ENCODE measurements around the gene MEIOSIN. TPM values are rescaled to one million over a fixed set of nuclear protein-coding genes. Genes with fewer than 3 reads are reported as not detected.
A peak's percentile ranks its signal among the peaks of the same experiment; 100 is the strongest.

The MEIOSIN gene
- total and polyA plus RNA-seq, 2 of the 13 experiments (the other 11 are each of a cell fraction or from before 2014, with no cell fraction given), result not detected

DNA sequence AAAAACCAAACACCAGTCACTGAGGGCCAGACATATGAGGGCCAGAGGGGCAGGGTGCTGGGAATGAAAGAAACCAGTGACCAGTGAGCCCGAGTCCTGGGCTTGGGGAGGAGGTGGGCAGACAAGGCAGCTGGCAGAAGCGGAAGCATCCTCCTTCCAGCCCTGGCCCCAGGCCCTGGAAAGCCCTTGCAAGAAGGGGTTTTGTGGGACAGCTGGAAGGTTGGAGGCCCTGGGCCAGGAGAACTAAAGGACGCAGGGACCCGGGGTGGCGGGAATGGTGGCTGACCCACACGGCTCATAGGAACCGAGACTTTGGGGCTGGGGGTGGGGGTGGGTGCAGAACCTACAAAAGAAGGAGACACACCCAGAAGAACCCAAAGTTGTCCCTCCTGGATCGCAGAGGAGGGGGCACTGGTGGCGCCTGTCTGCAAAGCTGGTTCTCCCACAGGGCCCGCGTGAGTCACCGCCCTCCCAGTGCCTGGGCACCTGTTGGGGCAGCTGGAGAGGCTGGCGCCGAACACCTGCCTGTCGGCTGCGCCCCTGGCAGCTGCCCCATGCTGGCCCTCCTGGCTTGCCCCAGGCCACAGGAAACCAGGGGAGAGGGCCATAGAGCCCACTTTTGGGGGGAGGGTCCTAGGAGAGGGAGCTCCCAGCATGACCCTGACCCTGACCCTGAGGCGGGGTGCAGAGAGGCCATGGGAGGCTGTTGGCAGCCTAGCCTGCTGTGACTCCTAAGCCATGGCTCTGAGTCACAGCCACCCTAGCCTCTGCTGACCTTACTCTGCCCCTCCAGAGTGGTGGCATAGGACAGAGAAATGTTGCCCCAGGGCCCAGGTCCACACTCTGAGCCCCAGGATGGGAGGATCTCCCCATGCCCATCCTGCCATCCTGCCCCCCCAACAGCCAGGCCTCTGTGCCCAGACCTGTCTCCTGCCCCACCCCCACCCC lies 48.2 kb downstream of the MEIOSIN start (continued):
- TF ChIP-seq MTA1 (CRISPR knock-in tag; IDR thresholded peaks at IDR 0.05; ENCODE audit: borderline replicate concordance) (0 out of 2 replicates have a peak, but pooled peaks have one; percentile 11), EHMT2 (IDR thresholded peaks at IDR 0.05; ENCODE audit: borderline replicate concordance, low read depth, low read length) (no peak), ZNF570 (CRISPR knock-in tag; IDR thresholded peaks at IDR 0.05; ENCODE audit: borderline replicate concordance) (no peak), ZNF607 (CRISPR knock-in tag; IDR thresholded peaks at IDR 0.05; ENCODE audit: borderline replicate concordance) (no peak), ZSCAN20 (CRISPR knock-in tag; IDR thresholded peaks at IDR 0.05; ENCODE audit: borderline replicate concordance) (no peak), HCFC1 (IDR thresholded peaks at IDR 0.05; ENCODE audit: low read depth, low read length) (no peak), ZSCAN22 (CRISPR knock-in tag; IDR thresholded peaks at IDR 0.05) (no peak), ZIK1 (CRISPR knock-in tag; IDR thresholded peaks at IDR 0.05; ENCODE audit: borderline replicate concordance, low read depth) (no peak), ZNF12 (CRISPR knock-in tag; IDR thresholded peaks at IDR 0.05) (no peak), ZNF691 (CRISPR knock-in tag; IDR thresholded peaks at IDR 0.05; ENCODE audit: borderline replicate concordance, low read depth) (no peak), MTF1 (CRISPR knock-in tag; IDR thresholded peaks at IDR 0.05) (no peak), FOSL2 (CRISPR knock-in tag; IDR thresholded peaks at IDR 0.05) (peak; percentile 51), MAZ (IDR thresholded peaks at IDR 0.05; ENCODE audit: borderline replicate concordance, low read depth, low read length) (no peak), MAZ (CRISPR knock-in tag; IDR thresholded peaks at IDR 0.05; ENCODE audit: low read depth) (0 out of 2 replicates have a peak, but pooled peaks have one; percentile 31)
- TF ChIP-seq, protein P1, sequence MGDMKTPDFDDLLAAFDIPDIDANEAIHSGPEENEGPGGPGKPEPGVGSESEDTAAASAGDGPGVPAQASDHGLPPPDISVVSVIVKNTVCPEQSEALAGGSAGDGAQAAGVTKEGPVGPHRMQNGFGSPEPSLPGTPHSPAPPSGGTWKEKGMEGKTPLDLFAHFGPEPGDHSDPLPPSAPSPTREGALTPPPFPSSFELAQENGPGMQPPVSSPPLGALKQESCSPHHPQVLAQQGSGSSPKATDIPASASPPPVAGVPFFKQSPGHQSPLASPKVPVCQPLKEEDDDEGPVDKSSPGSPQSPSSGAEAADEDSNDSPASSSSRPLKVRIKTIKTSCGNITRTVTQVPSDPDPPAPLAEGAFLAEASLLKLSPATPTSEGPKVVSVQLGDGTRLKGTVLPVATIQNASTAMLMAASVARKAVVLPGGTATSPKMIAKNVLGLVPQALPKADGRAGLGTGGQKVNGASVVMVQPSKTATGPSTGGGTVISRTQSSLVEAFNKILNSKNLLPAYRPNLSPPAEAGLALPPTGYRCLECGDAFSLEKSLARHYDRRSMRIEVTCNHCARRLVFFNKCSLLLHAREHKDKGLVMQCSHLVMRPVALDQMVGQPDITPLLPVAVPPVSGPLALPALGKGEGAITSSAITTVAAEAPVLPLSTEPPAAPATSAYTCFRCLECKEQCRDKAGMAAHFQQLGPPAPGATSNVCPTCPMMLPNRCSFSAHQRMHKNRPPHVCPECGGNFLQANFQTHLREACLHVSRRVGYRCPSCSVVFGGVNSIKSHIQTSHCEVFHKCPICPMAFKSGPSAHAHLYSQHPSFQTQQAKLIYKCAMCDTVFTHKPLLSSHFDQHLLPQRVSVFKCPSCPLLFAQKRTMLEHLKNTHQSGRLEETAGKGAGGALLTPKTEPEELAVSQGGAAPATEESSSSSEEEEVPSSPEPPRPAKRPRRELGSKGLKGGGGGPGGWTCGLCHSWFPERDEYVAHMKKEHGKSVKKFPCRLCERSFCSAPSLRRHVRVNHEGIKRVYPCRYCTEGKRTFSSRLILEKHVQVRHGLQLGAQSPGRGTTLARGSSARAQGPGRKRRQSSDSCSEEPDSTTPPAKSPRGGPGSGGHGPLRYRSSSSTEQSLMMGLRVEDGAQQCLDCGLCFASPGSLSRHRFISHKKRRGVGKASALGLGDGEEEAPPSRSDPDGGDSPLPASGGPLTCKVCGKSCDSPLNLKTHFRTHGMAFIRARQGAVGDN (CRISPR knock-in tag; IDR thresholded peaks at IDR 0.05), result peak; percentile 45; the same call in 1 of the 2 replicates
- TF ChIP-seq, protein P2, sequence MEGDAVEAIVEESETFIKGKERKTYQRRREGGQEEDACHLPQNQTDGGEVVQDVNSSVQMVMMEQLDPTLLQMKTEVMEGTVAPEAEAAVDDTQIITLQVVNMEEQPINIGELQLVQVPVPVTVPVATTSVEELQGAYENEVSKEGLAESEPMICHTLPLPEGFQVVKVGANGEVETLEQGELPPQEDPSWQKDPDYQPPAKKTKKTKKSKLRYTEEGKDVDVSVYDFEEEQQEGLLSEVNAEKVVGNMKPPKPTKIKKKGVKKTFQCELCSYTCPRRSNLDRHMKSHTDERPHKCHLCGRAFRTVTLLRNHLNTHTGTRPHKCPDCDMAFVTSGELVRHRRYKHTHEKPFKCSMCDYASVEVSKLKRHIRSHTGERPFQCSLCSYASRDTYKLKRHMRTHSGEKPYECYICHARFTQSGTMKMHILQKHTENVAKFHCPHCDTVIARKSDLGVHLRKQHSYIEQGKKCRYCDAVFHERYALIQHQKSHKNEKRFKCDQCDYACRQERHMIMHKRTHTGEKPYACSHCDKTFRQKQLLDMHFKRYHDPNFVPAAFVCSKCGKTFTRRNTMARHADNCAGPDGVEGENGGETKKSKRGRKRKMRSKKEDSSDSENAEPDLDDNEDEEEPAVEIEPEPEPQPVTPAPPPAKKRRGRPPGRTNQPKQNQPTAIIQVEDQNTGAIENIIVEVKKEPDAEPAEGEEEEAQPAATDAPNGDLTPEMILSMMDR (CRISPR knock-in tag; IDR thresholded peaks at IDR 0.05), result 0 out of 2 replicates have a peak, but pooled peaks have one; percentile 5
- TF ChIP-seq, protein P3, sequence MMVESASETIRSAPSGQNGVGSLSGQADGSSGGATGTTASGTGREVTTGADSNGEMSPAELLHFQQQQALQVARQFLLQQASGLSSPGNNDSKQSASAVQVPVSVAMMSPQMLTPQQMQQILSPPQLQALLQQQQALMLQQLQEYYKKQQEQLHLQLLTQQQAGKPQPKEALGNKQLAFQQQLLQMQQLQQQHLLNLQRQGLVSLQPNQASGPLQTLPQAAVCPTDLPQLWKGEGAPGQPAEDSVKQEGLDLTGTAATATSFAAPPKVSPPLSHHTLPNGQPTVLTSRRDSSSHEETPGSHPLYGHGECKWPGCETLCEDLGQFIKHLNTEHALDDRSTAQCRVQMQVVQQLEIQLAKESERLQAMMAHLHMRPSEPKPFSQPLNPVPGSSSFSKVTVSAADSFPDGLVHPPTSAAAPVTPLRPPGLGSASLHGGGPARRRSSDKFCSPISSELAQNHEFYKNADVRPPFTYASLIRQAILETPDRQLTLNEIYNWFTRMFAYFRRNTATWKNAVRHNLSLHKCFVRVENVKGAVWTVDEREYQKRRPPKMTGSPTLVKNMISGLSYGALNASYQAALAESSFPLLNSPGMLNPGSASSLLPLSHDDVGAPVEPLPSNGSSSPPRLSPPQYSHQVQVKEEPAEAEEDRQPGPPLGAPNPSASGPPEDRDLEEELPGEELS (CRISPR knock-in tag; IDR thresholded peaks at IDR 0.05), result no peak
- TF ChIP-seq, protein P4, sequence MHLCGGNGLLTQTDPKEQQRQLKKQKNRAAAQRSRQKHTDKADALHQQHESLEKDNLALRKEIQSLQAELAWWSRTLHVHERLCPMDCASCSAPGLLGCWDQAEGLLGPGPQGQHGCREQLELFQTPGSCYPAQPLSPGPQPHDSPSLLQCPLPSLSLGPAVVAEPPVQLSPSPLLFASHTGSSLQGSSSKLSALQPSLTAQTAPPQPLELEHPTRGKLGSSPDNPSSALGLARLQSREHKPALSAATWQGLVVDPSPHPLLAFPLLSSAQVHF (CRISPR knock-in tag; IDR thresholded peaks at IDR 0.05), result no peak

Measured in HepG2 (cell line).